ENCODE measurements around the gene CALHM1.

- TF ChIP-seq CTCF (conservative IDR thresholded peaks at IDR 0.05; ENCODE audit: low read length) (no peak), EZH2phosphoT487 (IDR thresholded peaks at IDR 0.05; ENCODE audit: borderline replicate concordance, low read depth, low read length) (no peak)
Measured at GRCh38 chr10:103428989-103429643, 29.6 kb downstream of the CALHM1 start.
